Epithelial cell of esophagus (primary cell): ENCODE results near the gene CALML6.

Experiments
- DNase-seq: peaks from one replicate; pipeline ENCODE4 v3.0.0; 2010; ENCODE audit warnings: low read depth
- H3K4me3 ChIP-seq: 2 replicates; pipeline ENCODE4 v1.5.1; 2011; ENCODE audit warnings: mild to moderate bottlenecking, low read length, control low read depth
- CTCF ChIP-seq: IDR thresholded peaks from 2 replicates; pipeline ENCODE4 v1.5.1; 2011; ENCODE audit warnings: low read depth, mild to moderate bottlenecking, low read length, control low read depth, inconsistent platforms; ENCODE audit not compliant: insufficient read depth; ENCODE audit errors: missing control alignments

The CALML6 gene

GRCh38 chr1:1956586-1957532, 41.8 kb downstream of the CALML6 start:
- no peak for TF ChIP-seq CTCF
- DNase-seq, result no peak
- H3K4me3 ChIP-seq, result no peak overlapping the region

GRCh38 chr1:1957533-1957961, 42.5 kb downstream of the CALML6 start:
- no peak overlapping the region for H3K4me3 ChIP-seq
- no peak for DNase-seq

GRCh38 chr1:1958071-1958541, 43.0 kb downstream of the CALML6 start:
- H3K4me3 ChIP-seq, result no peak overlapping the region
- DNase-seq, result no peak
- TF ChIP-seq CTCF, result no peak

More at GRCh38 chr1:1957533-1957961, 42.5 kb downstream of the CALML6 start:
- TF ChIP-seq CTCF, result no peak

GRCh38 chr1:1959459-1959839, 44.4 kb downstream of the CALML6 start:
- DNase-seq, result no peak
- TF ChIP-seq CTCF, result no peak
- no peak overlapping the region for H3K4me3 ChIP-seq

GRCh38 chr1:1959840-1960479, 44.9 kb downstream of the CALML6 start:
- peak; percentile 87 for TF ChIP-seq CTCF
- no peak overlapping the region for H3K4me3 ChIP-seq
- peak; percentile 77 for DNase-seq

GRCh38 chr1:1960480-1961196, 45.6 kb downstream of the CALML6 start:
- H3K4me3 ChIP-seq, result no peak overlapping the region
- no peak for TF ChIP-seq CTCF
- DNase-seq, result no peak
